Stimulated activated CD4-positive, alpha-beta T cell treated with anti-CD3 and anti-CD28 coated beads, Interleukin-15, amount 100 ng/mL, for 1 hour (primary cell): Measurements from ENCODE around the gene CHD3.

Source experiments
- DNase-seq, 2 donors: peaks; one replicate each; pipeline ENCODE4 v3.0.0-alpha.2; 2020; ENCODE audit warnings: low read depth in 1 of 2, low spot score in 1 of 2

Gene CHD3

GRCh38 chr17:7893187-7893880, 4.7 kb downstream of the CHD3 start:
- DNase-seq: no peak

- no peak for DNase-seq
Measured at GRCh38 chr17:7894226-7894625, 5.6 kb downstream of the CHD3 start.

GRCh38 chr17:7894866-7895265, 6.3 kb downstream of the CHD3 start:
- DNase-seq: no peak

GRCh38 chr17:7897090-7897489, 8.5 kb downstream of the CHD3 start:
- DNase-seq: no peak

- DNase-seq: no peak
Measured at GRCh38 chr17:7897773-7898172, 9.2 kb downstream of the CHD3 start.

GRCh38 chr17:7903154-7904103, 14.8 kb downstream of the CHD3 start:
- no peak for DNase-seq

GRCh38 chr17:7909089-7909488, 20.5 kb downstream of the CHD3 start:
- DNase-seq: no peak

GRCh38 chr17:7910281-7910680, 21.7 kb downstream of the CHD3 start:
- DNase-seq: no peak

GRCh38 chr17:7910711-7911110, 22.1 kb downstream of the CHD3 start:
- DNase-seq: no peak

- no peak for DNase-seq
Measured at GRCh38 chr17:7911116-7911515, 22.5 kb downstream of the CHD3 start.

GRCh38 chr17:7912927-7913524, 24.4 kb downstream of the CHD3 start:
- no peak for DNase-seq

GRCh38 chr17:7915179-7915610, 26.6 kb downstream of the CHD3 start:
- DNase-seq: no peak

GRCh38 chr17:7915611-7916384, 27.2 kb downstream of the CHD3 start, which contains the start of gene RNF227:
Gene RNF227, minus strand, starts transcription at chr17:7916289. Its CDS starts 94 bp downstream, at chr17:7916195.
- peak; percentile 64 to 71 for DNase-seq

GRCh38 chr17:7916385-7916682, 27.7 kb downstream of the CHD3 start:
- DNase-seq: no peak

- DNase-seq: no peak
Measured at GRCh38 chr17:7916808-7917207, 28.2 kb downstream of the CHD3 start.

- DNase-seq: no peak
Measured at GRCh38 chr17:7922269-7922844, 33.8 kb downstream of the CHD3 start.

- peak; percentile 69 to 75 for DNase-seq
Measured at GRCh38 chr17:7922845-7923628, 34.4 kb downstream of the CHD3 start.

- no peak for DNase-seq
Measured at GRCh38 chr17:7927596-7927995, 39.0 kb downstream of the CHD3 start.

- DNase-seq: no peak
Measured at GRCh38 chr17:7929158-7930023, 40.8 kb downstream of the CHD3 start, which contains the start of gene KCNAB3. Gene KCNAB3, minus strand, starts transcription at chr17:7929856. Its CDS starts 421 bp downstream, at chr17:7929435.
